H1 (cell line): ENCODE measurements around the gene SH3PXD2A. TPM values are rescaled to one million over a fixed set of nuclear protein-coding genes. Genes with fewer than 3 reads are reported as not detected.

Experiments
- CBX5 ChIP-seq: fragments of 300-800, 300-1000 bp; sonication (generic); IDR thresholded peaks from 2 replicates; pipeline ENCODE4 v1.7.1; 2016; ENCODE audit warnings: antibody characterized with exemption, low read length, low read depth
- CHD7 ChIP-seq: fragments of 300-600 bp; sonication (generic); IDR thresholded peaks from 2 replicates; pipeline ENCODE4 v1.7.1; 2012; ENCODE audit warnings: low read length, moderate library complexity, mild to moderate bottlenecking, inconsistent platforms; ENCODE audit not compliant: insufficient replicate concordance
- JUND ChIP-seq: IDR thresholded peaks from 2 replicates; pipeline ENCODE4 v1.6.1; 2011; ENCODE audit warnings: mild to moderate bottlenecking, improper control_type of control experiment, low read length
- KDM5A ChIP-seq: fragments of 200-600 bp; IDR thresholded peaks from 2 replicates; pipeline ENCODE4 v1.7.1; 2012; ENCODE audit warnings: mild to moderate bottlenecking, low read length, inconsistent platforms, mixed read lengths
- RAD21 ChIP-seq, 2 experiments: IDR thresholded peaks in 1 of 2; conservative IDR thresholded peaks in 1 of 2; 2 replicates each; pipeline ENCODE4 v1.6.1; 2011; ENCODE audit warnings: low read depth in 2 of 2, low read length in 2 of 2, improper control_type of control experiment in 1 of 2, inconsistent platforms in 1 of 2, mild to moderate bottlenecking in 1 of 2, moderate library complexity in 1 of 2
- SIN3A ChIP-seq, 2 experiments: IDR thresholded peaks in 1 of 2; conservative IDR thresholded peaks in 1 of 2; 2 replicates each; pipeline ENCODE4 v1.6.1; 2011 to 2012; ENCODE audit warnings: low read length in 2 of 2, improper control_type of control experiment in 1 of 2, low read depth in 1 of 2, mild to moderate bottlenecking in 1 of 2
- SP2 ChIP-seq: IDR thresholded peaks from 2 replicates; pipeline ENCODE4 v1.6.1; 2012; ENCODE audit warnings: mild to moderate bottlenecking, low read length, inconsistent platforms
- SUZ12 ChIP-seq: fragments of 200-600 bp; sonication (generic); IDR thresholded peaks from 2 replicates; pipeline ENCODE4 v1.6.1; 2012; ENCODE audit warnings: mild to moderate bottlenecking, inconsistent platforms, low read length, moderate library complexity, mixed read lengths
- polyA plus RNA-seq, 7 experiments: library from polyadenylated mRNA; depleted of rRNA in 3 of 7; stranded (reverse) in 5 of 7; unstranded in 2 of 7; fragments of >200 nt in 5 of 7; fragments of 200-250 nt in 2 of 7; gene quantifications; 1 replicate in 5 of 7; 2 replicates in 1 of 7; 4 replicates in 1 of 7; pipeline versions ENCODE4 v1.2.1 to v1.2.3, GENCODE V29; 2011 to 2013; ENCODE audit warnings: missing spikeins in 2 of 7, mixed read lengths in 2 of 7
- total RNA-seq: library from RNA; stranded (reverse); fragmentation: NEBNext Ultra II Directional; extraction: Animal tissue kit (Norgen Biotek cat#: 25700); gene quantifications from 2 replicates; pipeline ENCODE4 v1.2.1, GENCODE V29; 2021

Gene SH3PXD2A
- total and polyA plus RNA-seq, 2 of the 8 experiments (the other 6 are each of a cell fraction or from before 2014, with no cell fraction given): 5.4 to 16.3 TPM

GRCh38 chr10:103784723-103785418 lies 70.5 kb downstream of the SH3PXD2A start (continued):
- TF ChIP-seq SP2: no peak
- no peak for TF ChIP-seq CBX5
- TF ChIP-seq SIN3A (conservative IDR thresholded peaks at IDR 0.05 in 1 of 2, IDR thresholded peaks at IDR 0.05 in 1 of 2; ENCODE audit: low read depth in 1 of 2, low read length in 2 of 2): no peak
- no peak for TF ChIP-seq SUZ12
- TF ChIP-seq JUND: no peak
- no peak for TF ChIP-seq CHD7
- TF ChIP-seq KDM5A: no peak
- no peak for TF ChIP-seq RAD21 (IDR thresholded peaks at IDR 0.05 in 1 of 2, conservative IDR thresholded peaks at IDR 0.05 in 1 of 2; ENCODE audit: low read depth in 2 of 2, low read length in 2 of 2)
